Uterus (tissue), 2 donors: Measurements from ENCODE around the gene CLIP2.

Experiments
- CTCF ChIP-seq, 4 experiments: fragments of 200-600 bp in 2 of 4; fragments of 450-650 bp in 2 of 4; sonication (generic) in 2 of 4; IDR thresholded peaks; one replicate each; pipeline ENCODE4 v1.5.1; 2016 to 2019; ENCODE audit warnings: antibody characterized with exemption in 4 of 4, mild to moderate bottlenecking in 2 of 4, moderate library complexity in 1 of 4
- POLR2A ChIP-seq, 2 donors: fragments of 450-650 bp; IDR thresholded peaks; one replicate each; pipeline ENCODE4 v1.6.1; 2016; ENCODE audit warnings: antibody characterized with exemption in 2 of 2, mild to moderate bottlenecking in 1 of 2, moderate library complexity in 1 of 2

GRCh38 chr7:74280985-74281384 is 8.2 kb upstream of the CLIP2 start:
- no peak for TF ChIP-seq CTCF (IDR thresholded peaks at IDR 0.05)
- TF ChIP-seq POLR2A (IDR thresholded peaks at IDR 0.05), result no peak
